GM19043 (cell line): Measurements from ENCODE around the gene LINC00237.

Experiments used
- ATAC-seq: cut with Tn5 transposase; IDR thresholded peaks from one replicate; pipeline ENCODE4 v1.9.1; 2021; ENCODE audit warnings: low read depth; ENCODE audit not compliant: unreplicated experiment

The LINC00237 gene

GRCh38 chr20:21125849-21126580, 19.9 kb upstream of the LINC00237 start, which contains the start of gene KIZ:
Gene KIZ, plus strand, starts transcription at chr20:21126082. Its CDS starts 34 bp downstream, at chr20:21126116.
- peak; percentile 97 for ATAC-seq

DNA sequence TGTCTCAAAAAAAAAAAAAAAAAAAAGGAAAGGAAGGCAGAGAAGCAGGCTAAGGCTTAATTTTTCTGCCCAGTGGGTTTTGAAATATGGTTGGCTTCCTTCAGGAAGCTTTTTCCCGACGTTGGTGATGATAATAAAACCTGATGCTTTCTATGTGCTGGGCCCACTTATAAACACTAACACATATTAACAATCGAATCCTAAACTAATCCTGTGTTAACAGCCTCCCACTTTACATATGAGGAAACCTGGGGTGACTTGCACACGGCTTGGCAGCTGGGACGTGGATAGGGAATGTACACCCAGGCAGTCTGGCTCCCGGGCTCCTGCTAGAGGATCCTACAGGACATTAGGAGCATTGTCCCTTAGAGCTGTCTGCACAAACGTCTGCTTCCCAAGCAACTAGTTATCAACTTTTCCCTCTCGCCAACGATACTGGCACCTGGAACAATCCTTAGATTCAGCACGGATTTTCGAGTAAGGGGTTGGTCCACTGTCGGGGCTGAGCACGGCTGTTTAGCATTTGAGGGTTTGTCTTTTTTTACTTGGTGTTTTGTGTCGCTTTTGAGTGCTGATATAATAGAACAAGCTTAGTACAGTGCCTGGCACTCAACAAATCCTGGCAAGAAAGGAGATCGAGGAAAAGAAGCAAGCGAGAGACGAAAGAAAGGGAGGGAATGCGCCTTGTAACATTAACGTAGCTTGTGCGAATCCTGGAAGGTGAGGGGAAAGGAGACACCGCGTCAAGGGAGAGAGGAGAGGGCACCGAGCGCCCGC, 19.1 kb upstream of the LINC00237 start:
- peak; percentile 14 for ATAC-seq

GRCh38 chr20:21124190-21124589, 18.0 kb upstream of the LINC00237 start:
- no peak for ATAC-seq

DNA sequence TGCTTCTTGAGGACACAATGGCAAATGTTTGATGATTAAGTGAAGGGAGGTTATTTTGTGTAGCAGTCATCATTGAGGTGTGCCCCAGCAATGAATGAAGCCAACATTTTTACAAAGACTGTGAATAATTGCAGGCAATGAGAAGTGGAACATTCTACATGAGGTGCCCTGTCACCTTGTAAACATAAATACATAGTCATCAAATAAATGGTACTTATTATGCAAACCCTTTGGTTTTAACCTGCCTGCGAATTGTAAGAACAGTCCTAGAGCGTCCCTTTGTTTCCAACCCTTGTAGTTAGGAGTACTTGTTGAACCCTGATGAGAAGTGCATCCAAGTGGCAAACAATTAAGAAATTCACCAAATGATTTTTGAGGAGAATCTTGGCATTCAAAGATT, 12.6 kb upstream of the LINC00237 start:
- no peak for ATAC-seq

DNA sequence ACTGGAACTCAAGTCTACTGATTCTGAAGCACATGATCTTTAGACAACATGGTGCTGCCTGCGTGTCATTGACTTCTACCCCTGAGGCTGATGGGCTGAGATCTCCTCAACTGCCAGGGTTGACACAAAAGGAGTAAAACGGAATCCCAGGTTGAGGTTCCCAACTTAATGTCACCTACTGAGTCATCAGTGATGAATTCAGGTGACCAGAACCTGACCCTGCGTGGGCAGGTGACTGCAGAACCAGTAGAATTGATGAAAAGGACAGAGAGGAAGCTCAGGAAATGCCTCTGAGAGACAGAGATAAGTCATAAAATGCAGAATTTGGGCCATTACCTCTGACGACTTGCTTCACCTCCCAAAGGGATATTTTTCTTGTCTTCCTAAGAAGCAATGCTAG, 12.0 kb upstream of the LINC00237 start:
- ATAC-seq = no peak

DNA sequence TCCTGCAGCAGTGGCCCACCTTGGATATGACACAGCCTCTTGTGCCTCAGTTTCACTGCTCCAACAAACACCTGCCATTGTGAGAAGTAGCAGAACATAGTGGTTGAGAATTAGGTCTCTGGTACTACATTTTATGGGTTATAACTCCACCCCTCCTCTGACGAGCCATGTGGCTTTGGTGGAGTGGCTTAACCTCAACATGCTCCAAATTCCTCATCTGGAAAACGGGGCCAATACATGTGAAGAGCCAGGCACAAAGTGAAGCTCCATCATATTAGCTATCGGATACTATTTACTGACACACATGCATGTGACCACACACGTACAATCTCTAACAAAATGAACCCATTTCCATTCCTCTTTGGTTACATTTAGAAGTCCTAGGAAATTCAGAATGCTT, 11.4 kb upstream of the LINC00237 start:
- no peak for ATAC-seq

GRCh38 chr20:21114584-21114983, 8.4 kb upstream of the LINC00237 start:
- no peak for ATAC-seq

DNA sequence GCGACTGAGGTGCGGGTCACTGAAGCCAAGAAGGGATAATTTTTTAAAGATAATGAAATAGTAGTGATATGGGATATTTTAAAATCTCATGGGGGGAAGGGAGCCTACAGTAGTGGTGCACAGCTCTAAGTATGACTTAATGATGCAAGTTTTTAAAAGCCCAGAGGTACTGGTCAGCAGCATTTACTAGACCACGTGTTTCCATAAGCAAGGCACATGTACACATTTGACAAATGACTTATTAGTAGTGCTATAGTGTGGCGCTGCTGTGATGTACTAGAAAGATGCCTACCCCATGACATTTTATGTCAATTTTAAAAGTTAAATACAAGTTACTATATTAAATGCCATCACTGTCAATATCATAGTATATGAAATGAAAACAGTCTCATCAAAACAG, 7.5 kb upstream of the LINC00237 start:
- ATAC-seq = no peak

- ATAC-seq = no peak
These were observed 5.3 kb upstream of the LINC00237 start for GRCh38 chr20:21111416-21111815.

DNA sequence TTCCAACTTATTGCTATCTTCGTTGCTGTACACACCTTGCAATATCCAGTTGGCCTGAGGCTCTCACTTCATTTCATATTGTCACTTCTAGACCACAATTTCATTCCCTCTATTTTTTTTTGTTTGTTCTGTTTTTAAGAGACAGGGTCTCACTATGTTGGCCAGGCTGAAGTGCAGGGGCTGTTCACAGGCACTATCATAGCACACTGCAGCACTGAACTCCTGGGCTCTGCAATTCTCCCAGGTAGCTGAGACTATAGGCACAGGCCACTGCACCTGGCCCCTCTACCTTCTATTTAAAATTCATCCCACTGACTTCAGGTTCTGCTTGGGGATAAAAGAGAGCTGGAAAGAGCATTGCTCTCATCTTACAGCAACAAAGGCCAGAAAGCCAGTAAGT, 4.7 kb upstream of the LINC00237 start:
- ATAC-seq = no peak

DNA sequence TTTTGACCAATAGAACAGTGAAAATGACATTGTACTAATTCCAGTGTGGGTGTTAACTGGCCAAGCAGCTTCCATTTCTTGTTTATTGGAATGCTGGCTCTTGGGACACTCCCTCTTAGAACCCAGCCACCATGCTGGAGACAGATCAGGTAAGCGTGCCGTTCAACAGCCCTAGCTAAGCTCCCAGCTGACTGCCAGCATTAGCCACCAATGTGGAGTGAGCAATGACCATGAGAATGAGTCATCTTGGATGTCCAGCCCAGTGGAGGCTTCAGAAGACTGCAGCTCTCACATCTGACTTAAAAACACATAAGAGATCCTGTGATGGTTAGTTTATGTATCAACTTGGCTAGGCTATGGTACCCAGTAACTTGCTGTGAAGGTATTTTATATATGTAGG, 3.0 kb upstream of the LINC00237 start:
- ATAC-seq = no peak

- ATAC-seq = no peak
These were observed 558 bp downstream of the LINC00237 start for GRCh38 chr20:21105429-21106170.

DNA sequence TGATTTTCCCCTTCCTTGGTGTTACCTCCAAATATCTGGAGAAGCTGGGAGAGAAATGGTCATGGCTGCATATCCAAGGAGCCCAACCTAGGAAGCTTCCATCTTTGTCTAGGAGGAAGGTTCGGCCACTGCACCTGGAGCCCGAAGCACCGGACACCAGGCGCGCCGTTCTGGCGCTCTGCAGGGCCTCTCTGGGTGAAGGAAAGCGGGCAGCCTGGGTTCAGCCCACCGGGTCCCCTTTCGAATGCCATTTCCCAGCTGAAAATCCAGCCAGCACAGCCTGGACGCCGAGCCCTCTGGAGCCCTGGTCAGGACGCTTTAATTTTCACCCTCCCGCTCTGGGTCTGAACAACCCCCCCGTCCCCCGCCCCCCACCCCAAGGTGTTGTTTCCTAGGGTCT, 1.2 kb downstream of the LINC00237 start:
- no peak for ATAC-seq

DNA sequence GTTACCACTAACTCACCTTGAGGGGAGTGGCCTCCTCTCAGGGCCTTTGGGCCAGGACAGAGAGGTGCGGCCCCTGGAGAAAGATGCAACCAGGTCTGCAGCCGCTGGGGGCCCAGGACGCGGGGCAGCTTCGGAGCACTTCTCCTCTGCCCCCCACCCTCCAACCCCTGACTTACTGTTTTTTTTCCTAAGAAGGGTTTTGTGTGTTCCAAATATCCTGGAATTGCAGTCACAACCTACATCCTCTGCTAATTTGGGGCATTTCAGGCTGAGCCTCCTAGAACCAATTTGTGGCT, 1.7 kb downstream of the LINC00237 start:
- no peak for ATAC-seq

DNA sequence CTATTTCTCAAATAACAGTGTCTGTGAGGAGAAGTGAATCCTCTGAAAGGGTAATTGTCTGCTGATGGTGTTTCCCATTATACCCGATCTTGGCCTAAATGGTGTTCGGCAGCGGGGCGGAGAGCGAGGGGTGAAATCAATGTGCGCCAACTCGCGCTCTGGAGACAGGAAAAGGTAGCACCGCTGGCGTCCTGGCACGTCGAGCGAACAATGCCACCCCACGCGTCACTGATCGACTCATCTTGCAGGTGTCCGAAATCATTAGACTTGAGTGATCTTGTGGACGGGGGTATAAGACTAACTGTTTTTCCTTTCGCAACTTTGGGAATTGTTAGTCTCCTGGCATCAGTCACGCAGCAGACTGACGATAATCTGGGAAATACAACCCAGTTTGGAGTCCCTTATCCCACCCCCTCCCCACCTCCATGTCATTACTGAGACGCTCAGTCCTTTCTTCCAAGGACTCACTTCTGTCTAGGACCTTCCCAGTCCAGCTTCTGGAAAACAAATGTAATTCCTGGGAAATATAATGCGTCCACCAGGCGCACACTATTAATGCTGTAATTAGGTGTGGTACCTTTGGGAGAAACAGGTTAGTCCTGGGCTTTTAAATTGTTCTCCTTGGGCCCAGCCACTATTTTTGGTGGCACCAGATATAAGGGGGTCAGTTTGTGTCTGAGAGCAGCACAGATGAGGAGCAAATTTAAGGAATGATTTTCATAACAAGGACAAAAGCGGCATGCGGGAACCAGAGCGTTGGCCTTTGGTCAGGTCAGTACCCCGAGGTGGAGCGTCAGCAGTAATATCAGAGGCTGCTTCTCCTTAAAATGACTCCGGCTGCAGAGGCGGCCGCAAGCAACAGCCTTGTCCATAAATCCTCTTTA, 2.3 kb downstream of the LINC00237 start:
- ATAC-seq = no peak

GRCh38 chr20:21102603-21103311, 3.4 kb downstream of the LINC00237 start:
- ATAC-seq = no peak

DNA sequence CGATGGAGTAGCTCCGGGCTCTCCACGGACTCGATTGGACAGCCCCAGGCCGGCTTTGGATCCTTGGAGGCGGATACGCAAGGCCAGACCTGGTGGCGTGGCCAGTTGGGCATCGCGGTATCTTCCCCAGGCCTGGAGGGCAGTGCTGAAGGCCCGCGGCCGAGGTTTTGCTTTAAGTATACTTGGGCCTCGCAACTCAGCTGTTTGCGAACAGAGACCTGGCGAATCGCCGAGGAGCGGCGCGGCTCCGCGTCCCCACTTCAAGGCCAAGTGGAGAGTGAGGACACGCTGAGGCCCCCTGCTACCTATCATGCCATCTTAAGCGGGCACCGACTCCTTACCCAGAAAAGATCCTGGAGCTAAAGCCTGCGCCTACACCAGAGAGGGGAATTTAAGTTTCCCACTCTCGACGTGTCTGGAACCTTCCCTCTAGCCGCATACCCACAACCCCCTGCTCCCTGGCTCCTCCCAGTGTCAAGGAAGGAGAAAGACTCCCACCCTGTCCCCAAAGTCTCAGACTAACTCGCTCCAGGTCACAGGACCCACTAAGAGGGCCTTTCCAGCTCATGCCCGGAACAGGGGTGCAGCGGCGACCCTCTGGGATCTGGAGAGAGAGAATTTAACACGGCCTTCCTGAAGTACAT, 4.1 kb downstream of the LINC00237 start:
- no peak for ATAC-seq

GRCh38 chr20:21101453-21101931, 4.7 kb downstream of the LINC00237 start:
- no peak for ATAC-seq
